Thoracic aorta (tissue), 2 donors: Measurements from ENCODE around the gene ZFP30. TPM values are rescaled to one million over a fixed set of nuclear protein-coding genes. Genes with fewer than 3 reads are reported as not detected.

Source experiments
- ATAC-seq: fragments of 150-250 bp; one replicate; pipeline ENCODE4 v1.8.0; 2017; ENCODE audit warnings: low read depth; ENCODE audit not compliant: insufficient number of reproducible peaks, low FRiP score
- DNase-seq: peaks from one replicate; pipeline ENCODE4 v3.0.0-alpha.2; 2020; ENCODE audit warnings: low spot score
- H3K27ac ChIP-seq, 2 donors: fragments of 200-600 bp; sonication (generic); 1 replicate in 1 of 2; 2 replicates in 1 of 2; pipeline ENCODE4 v1.5.1; 2016; ENCODE audit warnings: mild to moderate bottlenecking in 2 of 2, moderate library complexity in 2 of 2
- H3K27me3 ChIP-seq: fragments of 200-600 bp; sonication (generic); replicated peaks from 2 replicates; pipeline ENCODE4 v1.6.0; 2016; ENCODE audit warnings: mild to moderate bottlenecking; ENCODE audit not compliant: insufficient read depth
- H3K36me3 ChIP-seq: fragments of 200-600 bp; sonication (generic); one replicate; pipeline ENCODE4 v1.5.1; 2016
- H3K4me1 ChIP-seq, 2 donors: fragments of 200-600 bp; sonication (generic); 1 replicate in 1 of 2; 2 replicates in 1 of 2; pipeline versions ENCODE4 v1.5.1 to v1.6.0; 2016; ENCODE audit warnings: low read depth in 2 of 2, mild to moderate bottlenecking in 1 of 2; ENCODE audit not compliant: control insufficient read depth in 1 of 2
- H3K4me3 ChIP-seq: fragments of 200-600 bp; sonication (generic); 2 replicates; pipeline ENCODE4 v1.5.1; 2016; ENCODE audit warnings: mild to moderate bottlenecking
- H3K9me3 ChIP-seq: fragments of 200-600 bp; sonication (generic); 2 replicates; pipeline ENCODE4 v1.5.1; 2016
- total RNA-seq, 2 donors: library from RNA; depleted of rRNA; stranded (reverse); fragments of >200 nt; gene quantifications; one replicate each; pipeline versions ENCODE4 v1.1.0 to v1.2.3, GENCODE V29; 2016
- TF ChIP-seq, protein P1 (sequence below): fragments of 200-600 bp; sonication (generic); IDR thresholded peaks from one replicate; pipeline ENCODE4 v1.5.1; 2019; ENCODE audit warnings: antibody characterized with exemption

ZFP30 gene
- total RNA-seq, 2 donors from 2014 or later, result 6.6 to 23.6 TPM

- H3K36me3 ChIP-seq, result peaks cover 10% of the 10 kb centered on the region
- ATAC-seq, result peak; percentile 80
Measured at GRCh38 chr19:37594304-37594981, 60.8 kb downstream of the ZFP30 start, which contains the start of the genes ZNF540 and ZNF571. ZNF540 (plus strand) TSS chr19:37594876; CDS start chr19:37598448, 3,572 bp downstream. ZNF571 (minus strand) TSS chr19:37594792; CDS start chr19:37586676, 8,116 bp downstream.

DNA sequence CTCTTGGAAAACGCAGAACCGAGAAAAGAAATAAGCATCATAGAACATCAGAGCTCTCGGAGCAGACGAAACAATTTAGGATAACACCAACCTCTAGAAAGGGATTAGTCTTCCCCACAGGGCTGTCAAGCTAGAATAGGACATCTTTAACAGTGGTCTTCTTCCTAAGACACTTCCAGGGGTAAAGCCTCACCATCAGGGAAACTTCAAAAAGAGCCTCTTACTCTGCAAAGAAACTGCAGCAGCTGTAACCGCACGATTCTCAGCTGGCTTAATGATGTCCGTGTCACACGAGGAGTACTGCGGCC, 61.3 kb downstream of the ZFP30 start:
- TF ChIP-seq, protein P1, sequence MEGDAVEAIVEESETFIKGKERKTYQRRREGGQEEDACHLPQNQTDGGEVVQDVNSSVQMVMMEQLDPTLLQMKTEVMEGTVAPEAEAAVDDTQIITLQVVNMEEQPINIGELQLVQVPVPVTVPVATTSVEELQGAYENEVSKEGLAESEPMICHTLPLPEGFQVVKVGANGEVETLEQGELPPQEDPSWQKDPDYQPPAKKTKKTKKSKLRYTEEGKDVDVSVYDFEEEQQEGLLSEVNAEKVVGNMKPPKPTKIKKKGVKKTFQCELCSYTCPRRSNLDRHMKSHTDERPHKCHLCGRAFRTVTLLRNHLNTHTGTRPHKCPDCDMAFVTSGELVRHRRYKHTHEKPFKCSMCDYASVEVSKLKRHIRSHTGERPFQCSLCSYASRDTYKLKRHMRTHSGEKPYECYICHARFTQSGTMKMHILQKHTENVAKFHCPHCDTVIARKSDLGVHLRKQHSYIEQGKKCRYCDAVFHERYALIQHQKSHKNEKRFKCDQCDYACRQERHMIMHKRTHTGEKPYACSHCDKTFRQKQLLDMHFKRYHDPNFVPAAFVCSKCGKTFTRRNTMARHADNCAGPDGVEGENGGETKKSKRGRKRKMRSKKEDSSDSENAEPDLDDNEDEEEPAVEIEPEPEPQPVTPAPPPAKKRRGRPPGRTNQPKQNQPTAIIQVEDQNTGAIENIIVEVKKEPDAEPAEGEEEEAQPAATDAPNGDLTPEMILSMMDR, result no peak
- peaks cover 7% of the 10 kb centered on the region for H3K36me3 ChIP-seq
- peaks cover 11 to 16% of the 10 kb centered on the region in 2 donors for H3K4me1 ChIP-seq
- no peaks in the 10 kb centered on the region for H3K27me3 ChIP-seq
- H3K27ac ChIP-seq, result peak overlapping the region; percentile 90 to 95
- peaks cover 12% of the 10 kb centered on the region for H3K9me3 ChIP-seq
- DNase-seq (no peak), ATAC-seq (no peak)
- H3K4me3 ChIP-seq, result peak overlapping the region; percentile 99

More at GRCh38 chr19:37594304-37594981, 60.8 kb downstream of the ZFP30 start, which contains the start of the genes ZNF540 and ZNF571:
- peaks cover 11 to 16% of the 10 kb centered on the region in 2 donors for H3K4me1 ChIP-seq
- peak; percentile 84 for DNase-seq
- TF ChIP-seq, protein P1, result no peak
- peak within 1 kb of the TSS; percentile 90 to 95 for H3K27ac ChIP-seq
- H3K9me3 ChIP-seq, result peaks cover 12% of the 10 kb centered on the region
- H3K4me3 ChIP-seq, result peak within 1 kb of the TSS; percentile 99
- no peaks in the 10 kb centered on the region for H3K27me3 ChIP-seq

- Histone ChIP-seq H3K27me3 (no peaks in the 10 kb centered on the region), H3K27ac (no peak overlapping the region), H3K4me1 (no peaks in the 10 kb centered on the region), H3K9me3 (peaks cover 35% of the 10 kb centered on the region), H3K36me3 (peaks cover 71% of the 10 kb centered on the region), H3K4me3 (no peak overlapping the region)
- no peak for DNase-seq
- TF ChIP-seq, protein P1, result no peak
- ATAC-seq, result no peak
Measured at GRCh38 chr19:37583340-37583739, 71.9 kb downstream of the ZFP30 start.

- no peaks in the 10 kb centered on the region for H3K9me3 ChIP-seq
- H3K27ac ChIP-seq, result no peak overlapping the region
- no peak overlapping the region for H3K4me3 ChIP-seq
- H3K4me1 ChIP-seq, result no peaks in the 10 kb centered on the region
- H3K27me3 ChIP-seq, result no peaks in the 10 kb centered on the region
- TF ChIP-seq, protein P1, result no peak
- peaks cover 41% of the 10 kb centered on the region for H3K36me3 ChIP-seq
- DNase-seq, result no peak
- no peak for ATAC-seq
Measured at GRCh38 chr19:37572203-37572602, 83.1 kb downstream of the ZFP30 start.

DNA sequence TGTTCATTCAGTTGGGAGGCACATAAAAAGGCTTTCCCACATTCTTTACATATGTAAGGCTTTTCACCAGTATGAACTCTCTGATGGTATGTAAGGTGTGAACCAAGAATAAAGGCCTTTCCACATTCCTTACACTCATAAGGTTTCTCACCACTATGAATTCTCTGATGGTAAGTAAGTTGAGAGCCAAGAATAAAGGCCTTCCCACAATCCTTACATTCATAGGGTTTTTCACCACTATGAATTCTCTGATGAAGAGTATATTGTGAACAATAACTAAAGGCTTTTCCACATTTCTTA, 89.9 kb downstream of the ZFP30 start:
- ATAC-seq (no peak), DNase-seq (no peak)
- TF ChIP-seq, protein P1, result no peak
- H3K4me1 ChIP-seq, result no peaks in the 10 kb centered on the region
- H3K9me3 ChIP-seq, result no peaks in the 10 kb centered on the region
- peaks cover 55% of the 10 kb centered on the region for H3K36me3 ChIP-seq
- no peak overlapping the region for H3K27ac ChIP-seq
- H3K27me3 ChIP-seq, result no peaks in the 10 kb centered on the region
- H3K4me3 ChIP-seq, result no peak overlapping the region
